Activated CD8-positive, alpha-beta memory T cell treated with anti-CD3 and anti-CD28 coated beads for 48 hours (primary cell): ENCODE data around the gene AIP.

Source experiments
- DNase-seq, 3 experiments: peaks; one replicate each; pipeline ENCODE4 v3.0.0-alpha.2; 2020; ENCODE audit warnings: low read depth in 2 of 3, low spot score in 2 of 3

The AIP gene

GRCh38 chr11:67482827-67483798, at the start of gene AIP:
AIP (plus strand) TSS chr11:67483026; CDS start chr11:67483159, 133 bp downstream.
- DNase-seq, result peak; percentile 90 to 91 (median 90)

GRCh38 chr11:67433536-67434394, 49.1 kb upstream of the AIP start:
- DNase-seq, result no peak

- no peak for DNase-seq
Observed at GRCh38 chr11:67434395-67434881, 48.4 kb upstream of the AIP start.

- no peak for DNase-seq
Observed at GRCh38 chr11:67435031-67435726, 47.6 kb upstream of the AIP start.

- DNase-seq, result no peak
Observed at GRCh38 chr11:67435727-67436458, 46.9 kb upstream of the AIP start.

GRCh38 chr11:67436459-67437081, 46.3 kb upstream of the AIP start:
- DNase-seq, result peak in 1 of 3 experiments; percentile 57

- DNase-seq, result peak in 1 of 3 experiments; percentile 65
Observed at GRCh38 chr11:67437082-67437808, 45.6 kb upstream of the AIP start, which contains the start of gene PTPRCAP. PTPRCAP (minus strand) TSS chr11:67437682; CDS start chr11:67437619, 63 bp downstream.

- no peak for DNase-seq
Observed at GRCh38 chr11:67437809-67438157, 45.0 kb upstream of the AIP start.

GRCh38 chr11:67438158-67438902, 44.5 kb upstream of the AIP start:
- DNase-seq, result peak in 1 of 3 experiments; percentile 73

GRCh38 chr11:67439321-67440228, 43.3 kb upstream of the AIP start:
- DNase-seq, result no peak

- DNase-seq, result no peak
Observed at GRCh38 chr11:67440229-67441097, 42.4 kb upstream of the AIP start.

- DNase-seq, result no peak
Observed at GRCh38 chr11:67441098-67441563, 41.7 kb upstream of the AIP start.

GRCh38 chr11:67441731-67442351, 41.0 kb upstream of the AIP start:
- DNase-seq, result no peak

- no peak for DNase-seq
Observed at GRCh38 chr11:67442504-67443404, 40.1 kb upstream of the AIP start.

- no peak for DNase-seq
Observed at GRCh38 chr11:67445515-67445914, 37.3 kb upstream of the AIP start.
